GM12864 (cell line): Measurements from ENCODE around the gene CSK.

Experiments used
- DNase-seq: peaks from one replicate; pipeline ENCODE4 v3.0.0-alpha.2; 2011; ENCODE audit warnings: low read depth
- H3K4me3 ChIP-seq: 2 replicates; pipeline ENCODE4 v1.5.1; 2011; ENCODE audit warnings: mild to moderate bottlenecking, low read depth, low read length, control low read depth
- TF ChIP-seq, protein P1 (sequence below): IDR thresholded peaks from 2 replicates; pipeline ENCODE4 v1.5.1; 2011; ENCODE audit warnings: low read depth, mild to moderate bottlenecking, moderate library complexity, low read length, control low read depth, inconsistent platforms; ENCODE audit errors: missing control alignments

CSK gene

DNA sequence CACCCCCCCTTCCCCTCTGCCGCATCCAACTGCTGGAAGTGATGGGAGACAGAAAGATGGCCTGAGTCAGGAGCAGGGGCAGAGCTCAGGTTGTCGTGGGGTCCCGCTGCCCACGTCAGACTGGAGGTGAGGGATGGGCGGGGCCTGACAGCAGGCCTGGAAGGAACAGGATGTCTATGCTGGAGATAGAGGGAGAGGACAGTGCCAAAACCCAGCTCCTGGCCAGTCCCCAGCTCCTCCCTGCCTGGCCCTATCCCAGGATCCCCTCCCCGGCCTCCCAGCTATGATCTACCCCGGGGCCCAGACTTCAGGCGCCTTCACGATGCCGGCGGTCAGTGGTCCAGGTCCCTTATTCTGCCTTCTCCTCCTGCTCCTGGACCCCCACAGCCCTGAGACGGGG is 30.7 kb downstream of the CSK start, which contains the start of gene LMAN1L:
Gene LMAN1L (plus strand): TSS at position 303 of the 400 bp plus-strand sequence. CDS start 20 bp downstream, at position 323.
- H3K4me3 ChIP-seq = no peak within 1 kb of the TSS
- no peak for DNase-seq
- TF ChIP-seq, protein P1, sequence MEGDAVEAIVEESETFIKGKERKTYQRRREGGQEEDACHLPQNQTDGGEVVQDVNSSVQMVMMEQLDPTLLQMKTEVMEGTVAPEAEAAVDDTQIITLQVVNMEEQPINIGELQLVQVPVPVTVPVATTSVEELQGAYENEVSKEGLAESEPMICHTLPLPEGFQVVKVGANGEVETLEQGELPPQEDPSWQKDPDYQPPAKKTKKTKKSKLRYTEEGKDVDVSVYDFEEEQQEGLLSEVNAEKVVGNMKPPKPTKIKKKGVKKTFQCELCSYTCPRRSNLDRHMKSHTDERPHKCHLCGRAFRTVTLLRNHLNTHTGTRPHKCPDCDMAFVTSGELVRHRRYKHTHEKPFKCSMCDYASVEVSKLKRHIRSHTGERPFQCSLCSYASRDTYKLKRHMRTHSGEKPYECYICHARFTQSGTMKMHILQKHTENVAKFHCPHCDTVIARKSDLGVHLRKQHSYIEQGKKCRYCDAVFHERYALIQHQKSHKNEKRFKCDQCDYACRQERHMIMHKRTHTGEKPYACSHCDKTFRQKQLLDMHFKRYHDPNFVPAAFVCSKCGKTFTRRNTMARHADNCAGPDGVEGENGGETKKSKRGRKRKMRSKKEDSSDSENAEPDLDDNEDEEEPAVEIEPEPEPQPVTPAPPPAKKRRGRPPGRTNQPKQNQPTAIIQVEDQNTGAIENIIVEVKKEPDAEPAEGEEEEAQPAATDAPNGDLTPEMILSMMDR = no peak

DNA sequence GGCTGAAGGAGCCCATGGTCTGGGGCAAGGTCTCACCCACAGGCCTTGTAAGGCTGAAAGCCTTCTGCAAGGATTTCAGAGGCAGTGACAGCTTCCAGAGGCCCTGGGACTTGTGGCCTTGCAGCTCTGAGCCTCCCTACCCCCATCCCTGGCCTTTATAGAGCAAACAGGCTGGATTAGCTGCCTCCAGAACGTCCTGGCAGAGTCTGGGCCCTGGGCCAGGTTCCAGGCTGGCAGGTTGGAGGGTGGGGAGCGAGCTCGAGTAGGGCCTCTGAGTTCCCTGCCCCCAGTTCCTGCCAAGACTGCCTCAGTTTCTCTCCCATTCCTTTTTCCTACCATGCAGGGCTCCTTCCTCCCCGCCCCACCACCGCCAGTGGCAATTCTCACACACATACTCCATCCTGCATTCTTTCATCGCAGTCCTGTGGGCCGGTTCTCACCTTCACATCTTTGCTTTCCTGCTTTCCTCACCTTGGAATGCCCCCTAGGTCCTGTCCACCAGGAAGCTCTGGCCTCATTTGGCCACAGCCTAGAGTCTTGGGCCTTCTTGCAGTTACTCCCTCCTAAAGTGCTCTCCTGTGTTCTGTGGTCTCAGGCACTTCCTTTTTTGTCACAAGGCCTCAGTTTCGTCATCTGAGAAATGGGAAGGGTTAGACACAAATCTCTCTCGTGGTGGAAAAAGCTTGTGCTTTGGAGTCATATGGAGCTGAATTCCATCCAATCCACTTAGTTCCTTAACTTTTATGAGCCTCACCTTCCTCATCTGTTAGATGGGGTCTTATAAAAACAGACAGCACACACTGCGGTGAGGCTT is 33.4 kb downstream of the CSK start:
- H3K4me3 ChIP-seq = no peak overlapping the region
- TF ChIP-seq, protein P1 = no peak
- DNase-seq = no peak

DNA sequence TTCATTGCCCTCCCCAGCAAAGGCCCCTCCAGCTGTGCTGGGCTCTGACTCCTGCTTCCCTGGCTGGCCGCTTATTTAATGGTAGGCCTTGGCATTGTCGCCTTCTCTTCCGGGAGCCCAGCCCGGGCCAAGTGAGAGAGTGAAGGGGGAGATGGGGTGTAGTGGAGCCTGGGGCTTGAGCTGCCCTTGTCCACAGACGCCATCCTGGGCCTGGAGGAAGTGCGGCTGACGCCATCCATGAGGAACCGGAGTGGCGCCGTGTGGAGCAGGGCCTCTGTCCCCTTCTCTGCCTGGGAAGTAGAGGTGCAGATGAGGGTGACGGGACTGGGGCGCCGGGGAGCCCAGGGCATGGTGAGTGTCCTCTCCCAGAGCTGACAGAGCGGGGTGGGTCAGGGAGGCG is 34.1 kb downstream of the CSK start:
- no peak for DNase-seq
- H3K4me3 ChIP-seq = no peak overlapping the region
- TF ChIP-seq, protein P1 = no peak

DNA sequence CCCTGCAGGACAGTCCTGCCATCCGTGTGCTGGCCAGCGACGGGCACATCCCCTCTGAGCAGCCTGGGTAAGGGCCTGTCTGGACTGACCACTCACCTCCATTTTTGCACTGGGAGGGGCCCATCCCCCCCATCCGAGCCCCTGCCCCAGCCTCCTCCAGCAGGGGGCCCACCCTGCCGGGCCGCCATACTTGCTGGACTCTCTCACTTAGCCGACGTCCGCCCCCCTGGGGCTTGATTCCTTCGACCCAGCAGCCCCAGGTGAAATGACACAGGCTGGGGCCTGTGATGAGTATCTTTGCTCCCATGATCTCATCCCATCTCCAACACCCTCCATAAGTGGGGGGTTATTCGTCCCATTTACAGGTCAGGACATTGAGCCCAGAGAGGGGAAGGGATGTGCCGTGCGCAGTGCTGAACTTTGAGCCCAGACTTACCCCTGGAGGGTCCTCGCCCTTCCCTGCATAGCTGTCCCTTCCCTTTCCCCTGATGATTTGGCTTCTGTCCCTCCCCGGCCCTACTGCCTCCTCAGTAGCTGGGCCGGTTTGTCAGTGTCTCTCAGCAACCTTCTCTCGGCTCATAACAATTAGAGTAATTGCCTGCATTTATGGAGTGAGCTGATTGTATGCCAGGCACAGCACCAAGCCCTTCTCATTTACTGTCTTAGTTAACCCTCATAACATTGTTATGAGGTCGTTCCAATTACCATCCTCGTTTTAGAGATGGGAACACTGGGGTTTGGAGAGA is 34.9 kb downstream of the CSK start:
- no peak for DNase-seq
- H3K4me3 ChIP-seq = no peak overlapping the region
- TF ChIP-seq, protein P1 = no peak

DNA sequence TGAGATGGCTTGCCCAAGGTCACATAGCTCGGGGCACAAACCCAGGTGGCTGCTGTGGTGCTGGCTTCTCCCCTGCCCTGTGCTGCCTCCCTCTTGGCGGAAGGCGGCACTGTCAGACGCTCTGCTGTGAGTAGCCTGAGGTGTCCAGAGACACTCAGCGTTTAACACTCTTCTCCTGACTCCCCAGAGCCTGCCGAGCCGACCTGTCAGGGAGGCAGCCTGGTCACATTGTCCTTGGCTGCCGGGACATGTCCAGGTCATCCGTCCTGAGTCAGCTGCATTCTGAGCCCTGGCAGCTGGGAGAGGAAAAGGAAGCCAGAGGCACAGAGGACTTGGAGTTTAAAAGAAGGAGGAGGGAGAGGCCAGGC is 35.5 kb downstream of the CSK start:
- TF ChIP-seq, protein P1 = no peak

DNA sequence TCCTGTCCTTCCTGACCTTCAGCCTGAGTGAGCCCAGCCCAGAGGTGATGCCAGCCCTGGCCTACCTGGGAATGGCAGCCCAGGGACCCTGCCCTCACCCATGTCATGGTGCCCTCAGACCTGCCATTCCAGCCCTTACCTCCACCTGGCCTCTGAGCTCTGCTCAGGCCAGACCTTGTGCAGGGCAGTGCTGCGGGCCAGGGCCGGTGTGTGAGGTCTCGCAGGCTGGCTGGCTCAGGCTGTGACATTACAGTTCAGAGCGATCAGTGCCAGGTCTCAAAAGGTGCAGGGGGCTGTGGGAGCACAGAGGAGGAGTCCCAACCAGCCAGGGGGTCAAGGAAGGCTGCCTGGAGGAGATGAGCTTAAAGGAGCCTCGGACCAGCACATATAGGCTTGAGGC is 38.2 kb downstream of the CSK start:
- no peak for DNase-seq
- TF ChIP-seq, protein P1 = no peak
- no peak overlapping the region for H3K4me3 ChIP-seq

More for the DNA sequence above, 35.5 kb downstream of the CSK start:
- H3K4me3 ChIP-seq = no peak overlapping the region
- DNase-seq = no peak
